NCI-H2081 (cell line): ENCODE results near the gene SSX2IP.
A peak's percentile ranks its signal among the peaks of the same experiment; 100 is the strongest.

Source experiments
- DNase-seq, 2 experiments: peaks; one replicate each; lab custom pipeline; 2025; lab: John Stamatoyannopoulos, UW

SSX2IP gene

GRCh38 chr1:84709131-84709530 is 18.9 kb upstream of the SSX2IP start:
- DNase-seq, result no peak

GRCh38 chr1:84708031-84708430 is 17.8 kb upstream of the SSX2IP start:
- DNase-seq, result no peak

GRCh38 chr1:84705513-84705912 is 15.3 kb upstream of the SSX2IP start:
- no peak for DNase-seq

DNA sequence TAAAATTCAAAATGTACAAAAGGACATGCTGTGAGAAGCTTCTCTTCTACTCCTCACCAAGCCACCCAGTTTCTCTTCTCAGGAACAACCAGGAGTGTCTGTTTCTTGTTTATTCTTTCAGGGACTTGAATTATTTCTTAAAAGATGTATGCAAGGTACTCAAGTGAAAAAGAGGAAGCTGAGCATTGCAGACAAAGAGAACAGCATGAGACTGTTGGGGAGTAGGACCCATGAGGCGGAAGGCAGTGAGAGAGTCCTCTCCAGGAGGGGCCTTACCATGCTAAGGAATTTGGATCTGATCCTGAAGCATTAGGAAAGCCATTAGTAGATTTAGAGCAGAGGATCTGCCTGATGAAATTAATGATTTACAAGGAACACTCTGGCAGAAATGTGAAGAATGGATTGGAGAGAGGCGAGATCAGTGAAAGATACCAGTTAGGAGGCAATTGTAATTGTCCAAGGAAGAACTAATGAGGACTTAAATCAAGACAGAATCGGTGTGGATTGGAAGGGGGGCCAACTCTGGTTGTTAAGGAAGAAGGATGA is 14.7 kb upstream of the SSX2IP start:
- DNase-seq, result no peak

- DNase-seq, result no peak
These were observed 13.2 kb upstream of the SSX2IP start for GRCh38 chr1:84703431-84703830.

- DNase-seq, result no peak
These were observed 11.9 kb upstream of the SSX2IP start for GRCh38 chr1:84702143-84702542.

- no peak for DNase-seq
These were observed 11.1 kb upstream of the SSX2IP start for GRCh38 chr1:84701376-84701775.

- no peak for DNase-seq
These were observed 9.8 kb upstream of the SSX2IP start for GRCh38 chr1:84700070-84700469.

- no peak for DNase-seq
These were observed 8.2 kb upstream of the SSX2IP start for GRCh38 chr1:84698151-84699110.

DNA sequence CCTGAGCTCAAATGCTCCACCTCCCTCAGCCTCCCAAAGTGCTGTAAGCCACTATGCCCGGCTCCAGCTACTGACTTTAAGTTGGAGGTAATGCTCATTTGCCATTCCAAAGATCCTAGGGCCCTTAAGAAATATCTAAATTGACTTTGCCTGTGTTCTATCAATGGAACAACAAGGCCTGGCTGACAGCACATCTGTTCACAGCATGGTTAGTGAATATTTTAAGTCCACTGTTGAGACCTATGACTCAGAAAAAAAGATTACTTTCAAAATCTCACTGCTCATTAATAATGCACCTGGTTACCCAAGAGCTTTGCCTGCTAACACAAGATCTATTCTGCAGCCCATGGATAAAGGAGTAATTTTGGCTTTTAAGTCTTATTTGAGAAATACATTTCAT is 3.5 kb upstream of the SSX2IP start:
- DNase-seq, result no peak

GRCh38 chr1:84693005-84693404 is 2.7 kb upstream of the SSX2IP start:
- DNase-seq, result no peak

DNA sequence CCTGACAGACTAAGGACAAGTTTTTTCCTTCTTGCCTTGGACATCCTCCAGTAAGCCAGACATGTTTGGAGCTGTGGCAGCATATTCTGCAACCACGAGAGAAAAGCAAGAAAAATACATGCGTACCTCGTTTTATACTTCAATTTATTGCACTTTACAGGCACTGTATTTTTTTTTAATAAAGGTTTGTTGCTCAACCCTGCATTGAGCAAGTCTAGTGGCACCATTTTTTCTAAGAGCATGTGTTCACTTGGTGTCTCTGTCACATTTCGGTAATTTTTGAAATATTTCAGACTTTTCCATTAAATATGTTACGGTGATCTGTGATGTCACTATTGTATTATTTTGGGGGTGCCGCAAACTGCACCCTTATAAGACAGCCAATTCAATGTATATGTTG is 2.1 kb upstream of the SSX2IP start:
- no peak for DNase-seq

DNA sequence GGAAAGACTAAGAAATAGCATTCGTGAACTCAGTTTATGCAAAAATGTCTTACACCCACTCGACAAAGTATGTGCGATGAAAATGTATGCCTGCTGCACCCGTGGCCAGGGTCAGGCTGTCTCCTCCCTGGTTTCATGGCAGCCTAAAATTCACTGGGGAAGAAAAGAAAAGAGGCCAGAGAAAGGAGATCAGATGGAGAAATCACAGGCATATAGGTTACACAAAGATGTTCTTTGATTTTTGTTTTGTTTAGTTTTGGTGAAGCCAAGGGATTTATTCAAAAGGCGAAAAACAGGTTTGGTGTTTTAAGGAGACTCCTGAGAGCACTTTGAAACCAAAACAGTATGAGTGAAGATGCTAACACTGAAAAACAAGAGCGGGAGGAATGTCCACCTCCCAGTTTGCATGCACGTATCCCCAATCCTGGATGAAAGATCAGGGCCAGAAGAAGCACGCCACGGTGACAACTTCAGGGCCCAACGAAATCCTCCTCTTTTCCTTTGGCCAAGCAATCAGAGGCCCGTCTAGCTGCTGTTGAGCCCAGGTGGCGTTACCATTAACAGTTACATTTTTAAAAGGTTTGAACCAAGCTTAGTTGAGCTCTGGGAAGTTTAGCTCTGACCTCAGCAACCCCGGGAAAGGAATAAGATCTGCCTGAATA is 992 bp upstream of the SSX2IP start:
- no peak for DNase-seq

DNA sequence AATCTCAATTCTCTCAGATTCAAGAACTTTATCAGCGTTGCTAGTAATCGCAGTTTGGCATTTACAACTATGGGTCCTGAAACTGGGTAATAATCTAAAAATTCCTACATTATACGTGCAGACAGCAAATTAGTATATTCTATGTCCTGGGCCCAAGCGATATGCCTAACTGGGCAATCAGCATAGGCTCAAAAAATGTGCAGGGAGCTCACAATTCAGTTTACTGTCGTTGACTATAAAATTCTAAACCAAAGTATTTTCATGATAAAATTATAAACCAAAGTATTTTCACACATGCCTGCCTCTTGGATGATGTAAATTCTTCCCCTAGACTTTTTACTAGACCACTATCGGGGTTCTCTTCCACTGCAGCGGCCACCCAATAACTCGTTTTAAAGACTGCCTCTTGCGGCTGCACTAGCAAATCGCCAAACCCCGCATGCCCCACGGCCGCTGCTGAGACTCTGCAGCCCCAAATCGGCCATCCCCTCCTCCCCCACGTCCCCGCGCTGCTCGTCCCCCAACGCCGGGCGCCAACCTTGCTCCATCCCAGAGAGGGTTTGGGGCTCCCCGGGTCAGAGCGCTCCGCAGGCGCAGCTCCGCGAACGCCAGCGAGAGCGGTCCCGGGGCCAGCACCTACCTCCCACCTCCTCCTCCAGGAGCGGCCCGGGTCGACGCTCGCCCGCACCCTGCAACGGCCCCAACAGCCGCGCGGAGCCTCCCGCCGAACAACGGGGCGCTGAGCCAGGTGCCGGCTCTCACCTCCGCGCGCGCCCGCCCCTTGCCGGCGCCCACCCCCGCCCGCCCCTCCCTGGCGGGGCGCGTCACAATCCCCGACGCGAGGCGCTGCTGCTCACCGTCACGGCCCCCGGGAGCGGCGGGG is 506 bp downstream of the SSX2IP start:
- peak in 1 of 2 experiments; percentile 86 for DNase-seq

DNA sequence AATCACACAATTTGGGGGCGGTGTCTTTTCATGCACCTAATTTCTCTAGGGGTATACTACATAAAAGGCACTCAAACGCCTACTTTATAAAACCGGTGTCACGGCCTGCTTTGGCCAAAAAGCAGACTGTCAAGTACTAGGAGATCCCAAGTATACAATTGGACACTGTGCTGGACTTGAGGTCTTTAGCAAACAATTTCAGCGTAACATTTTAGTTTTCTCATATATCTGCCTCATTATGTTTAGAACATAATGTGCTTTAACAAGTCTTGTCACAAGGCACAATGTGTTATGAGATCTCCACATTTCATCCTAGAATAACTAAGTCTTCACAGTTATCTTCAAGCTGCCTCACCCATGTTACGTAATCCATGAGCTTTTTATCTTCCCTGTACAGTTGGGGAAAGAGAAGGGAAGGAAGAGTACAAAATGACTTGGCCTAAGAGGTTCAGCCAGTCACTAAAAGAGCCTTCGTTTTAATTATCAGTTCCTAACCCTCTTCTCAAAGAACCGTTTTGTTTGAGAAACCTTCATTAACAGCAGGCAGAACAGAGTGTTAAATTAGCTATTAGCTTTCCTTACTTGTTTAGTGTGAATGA is 1.7 kb downstream of the SSX2IP start:
- DNase-seq, result no peak

DNA sequence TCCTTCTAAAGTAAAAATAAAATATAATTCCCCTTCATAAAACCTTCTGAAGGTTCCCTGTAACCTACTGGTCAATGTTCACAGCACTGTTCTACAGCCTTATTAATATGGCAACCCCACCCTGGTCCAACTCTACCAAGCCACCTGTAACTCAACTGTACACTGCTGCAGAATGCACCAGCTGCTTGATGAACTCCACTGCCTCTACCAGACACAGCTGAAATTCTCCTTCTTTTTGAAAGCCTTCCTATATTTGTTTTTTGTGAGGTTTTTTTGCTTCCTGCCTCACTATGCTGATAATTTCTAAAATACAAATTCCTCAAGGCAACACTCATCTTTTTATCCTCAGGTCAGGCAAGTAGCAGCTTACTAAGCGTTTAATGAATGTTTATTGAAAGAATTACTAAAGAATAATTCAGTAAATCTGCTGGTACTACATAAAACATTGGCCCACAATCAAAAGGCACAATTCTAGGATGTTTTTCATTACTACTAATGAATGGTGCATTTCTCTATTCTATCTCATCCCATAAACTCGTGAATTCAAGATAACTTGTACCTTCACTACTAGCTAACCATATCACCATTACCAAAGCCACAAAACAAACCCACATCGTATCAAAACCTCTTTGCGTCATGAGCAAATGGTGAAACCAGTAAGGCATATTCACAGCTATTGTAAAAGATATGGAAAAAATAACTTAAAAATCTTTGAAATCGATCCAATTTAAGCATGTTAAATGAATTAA is 2.4 kb downstream of the SSX2IP start:
- DNase-seq, result no peak

DNA sequence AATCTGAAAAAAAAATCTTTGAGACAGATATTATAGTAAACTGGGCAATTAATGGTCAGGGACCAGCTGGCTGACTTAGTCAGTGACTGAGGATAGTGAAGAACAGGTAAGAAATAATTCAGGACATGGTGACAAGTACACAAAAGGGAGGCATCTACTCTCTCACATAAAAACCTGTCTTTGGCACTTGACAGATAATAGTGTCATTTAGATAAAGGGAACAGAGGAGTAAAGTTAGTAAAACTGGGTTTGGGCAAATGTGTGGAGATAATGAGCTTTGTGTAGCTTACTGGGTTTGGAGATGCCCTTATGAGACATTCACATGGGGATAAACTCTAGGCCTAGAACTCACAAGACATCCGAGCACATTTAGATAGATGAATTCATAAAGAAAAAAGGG is 4.0 kb downstream of the SSX2IP start:
- DNase-seq, result no peak

DNA sequence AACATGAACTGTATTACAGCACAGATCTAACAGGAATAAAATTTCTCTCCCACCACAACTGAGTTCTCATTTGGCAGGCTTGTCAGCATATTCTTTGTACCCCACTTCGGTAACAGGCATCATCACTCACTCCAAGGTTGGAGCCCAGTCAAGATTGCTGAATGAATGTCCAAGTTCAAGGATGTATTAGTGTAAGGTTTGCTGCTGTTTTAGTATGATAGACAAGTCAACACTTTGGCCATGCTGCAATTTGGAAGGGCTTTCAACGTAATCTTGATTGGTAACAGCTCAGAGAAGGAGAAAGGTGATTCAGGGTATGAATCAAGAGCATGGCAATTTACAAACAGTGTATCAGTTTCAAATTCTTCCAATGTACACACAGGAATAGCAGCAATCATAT is 6.8 kb downstream of the SSX2IP start:
- no peak for DNase-seq

DNA sequence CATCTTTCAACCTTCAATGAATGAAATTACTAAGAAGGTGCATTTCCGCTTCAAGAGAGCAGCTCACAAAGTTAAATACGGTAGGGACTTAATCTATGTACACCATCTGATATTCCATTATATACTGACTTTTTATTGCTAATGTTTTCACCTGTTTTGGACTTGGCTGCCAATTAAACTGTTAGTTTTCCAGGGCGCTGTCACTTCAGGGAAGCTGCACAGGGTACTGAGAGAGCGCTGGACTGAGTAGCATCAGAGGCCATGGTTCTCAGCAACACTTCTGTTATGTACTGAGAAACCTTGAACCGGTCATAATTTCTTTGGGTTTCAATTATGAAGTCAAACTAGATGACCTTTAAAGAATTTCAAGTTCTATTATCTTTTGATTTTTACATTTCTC is 8.2 kb downstream of the SSX2IP start:
- no peak for DNase-seq

DNA sequence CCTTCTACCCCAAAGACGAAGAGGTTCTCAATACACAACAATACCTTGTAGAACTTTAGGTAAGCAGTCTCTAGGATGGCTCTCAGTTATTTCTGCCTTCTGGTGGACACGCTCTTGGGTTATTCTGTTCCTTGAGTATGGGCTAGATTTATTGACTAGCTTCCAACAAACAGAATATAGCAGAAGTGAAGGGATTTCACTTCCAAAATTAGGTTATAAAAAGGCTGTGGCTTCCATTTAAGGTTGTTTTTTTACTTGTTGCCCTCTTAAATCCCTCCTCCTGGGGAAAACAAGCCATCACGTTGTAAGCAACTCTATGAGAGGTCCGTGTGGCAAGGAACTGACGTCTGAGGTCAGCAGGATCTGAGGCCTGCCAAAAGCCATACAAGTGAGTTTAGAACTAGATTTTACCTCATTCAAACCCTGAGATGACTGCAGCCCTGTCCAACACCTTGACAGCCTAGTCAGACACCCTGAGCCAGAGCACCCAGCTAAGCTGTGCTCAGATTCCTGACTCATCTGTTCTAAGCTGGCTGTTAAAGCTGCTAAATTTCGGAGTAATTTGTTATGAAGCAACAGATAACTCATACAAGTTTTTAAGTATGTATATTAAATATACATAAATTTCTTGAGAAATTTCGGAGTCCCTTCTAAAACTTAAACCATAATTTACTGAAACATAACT is 12.7 kb downstream of the SSX2IP start:
- DNase-seq, result no peak
